ENCODE measurements around the gene RASSF5. TPM values are rescaled to one million over a fixed set of nuclear protein-coding genes. Genes with fewer than 3 reads are reported as not detected.

RASSF5 gene
- polyA plus RNA-seq, 2 of the 4 experiments (the other 2 are of a cell fraction) = 2.0 to 2.2 TPM

DNA sequence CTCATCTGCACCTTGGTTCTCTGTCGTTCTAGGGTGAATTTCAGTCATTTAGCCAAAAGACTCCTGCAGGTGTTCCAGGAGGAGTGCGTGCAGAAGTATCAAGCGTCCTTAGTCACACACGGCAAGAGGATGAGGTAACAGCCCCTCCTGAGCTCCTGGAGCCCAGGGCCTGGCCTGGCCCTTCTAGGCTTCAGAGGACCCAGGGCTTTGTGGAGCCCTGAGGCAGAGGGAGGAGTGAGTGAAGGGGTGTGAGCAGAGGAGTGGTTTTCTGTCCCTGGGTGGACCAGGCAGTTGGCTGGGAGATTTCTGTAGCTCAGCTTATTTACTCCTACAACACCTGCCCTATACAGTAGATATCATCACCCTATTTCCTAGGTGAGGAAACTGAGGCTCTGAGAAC lies 15.7 kb upstream of the RASSF5 start:
- TF ChIP-seq, protein P1, sequence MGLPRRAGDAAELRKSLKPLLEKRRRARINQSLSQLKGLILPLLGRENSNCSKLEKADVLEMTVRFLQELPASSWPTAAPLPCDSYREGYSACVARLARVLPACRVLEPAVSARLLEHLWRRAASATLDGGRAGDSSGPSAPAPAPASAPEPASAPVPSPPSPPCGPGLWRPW (IDR thresholded peaks at IDR 0.05) = no peak
- TF ChIP-seq, protein P2, sequence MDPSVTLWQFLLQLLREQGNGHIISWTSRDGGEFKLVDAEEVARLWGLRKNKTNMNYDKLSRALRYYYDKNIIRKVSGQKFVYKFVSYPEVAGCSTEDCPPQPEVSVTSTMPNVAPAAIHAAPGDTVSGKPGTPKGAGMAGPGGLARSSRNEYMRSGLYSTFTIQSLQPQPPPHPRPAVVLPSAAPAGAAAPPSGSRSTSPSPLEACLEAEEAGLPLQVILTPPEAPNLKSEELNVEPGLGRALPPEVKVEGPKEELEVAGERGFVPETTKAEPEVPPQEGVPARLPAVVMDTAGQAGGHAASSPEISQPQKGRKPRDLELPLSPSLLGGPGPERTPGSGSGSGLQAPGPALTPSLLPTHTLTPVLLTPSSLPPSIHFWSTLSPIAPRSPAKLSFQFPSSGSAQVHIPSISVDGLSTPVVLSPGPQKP (IDR thresholded peaks at IDR 0.05; ENCODE audit: low read depth, low read length) = no peak
- no peak for TF ChIP-seq KDM1A (IDR thresholded peaks at IDR 0.05; ENCODE audit: low read depth)
- TF ChIP-seq RCOR1 (IDR thresholded peaks at IDR 0.05; ENCODE audit: low read depth, low read length) = no peak
- no peak for TF ChIP-seq TFCP2L1 (CRISPR knock-in tag; IDR thresholded peaks at IDR 0.05)
- no peak for TF ChIP-seq NR3C1 (IDR thresholded peaks at IDR 0.05)
- TF ChIP-seq CHD2 (IDR thresholded peaks at IDR 0.05; ENCODE audit: low read length, partially characterized antibody) = no peak
- TF ChIP-seq TP53 (CRISPR knock-in tag; IDR thresholded peaks at IDR 0.05) = no peak
- TF ChIP-seq JUN (IDR thresholded peaks at IDR 0.05) = no peak
- TF ChIP-seq KDM5A (IDR thresholded peaks at IDR 0.05) = no peak
- TF ChIP-seq NFE2L2 (conservative IDR thresholded peaks at IDR 0.05; ENCODE audit: low read length) = no peak
- no peak for TF ChIP-seq FOSB (CRISPR knock-in tag; IDR thresholded peaks at IDR 0.05)
- no peak for TF ChIP-seq JUNB (IDR thresholded peaks at IDR 0.05)
- TF ChIP-seq MAFK (IDR thresholded peaks at IDR 0.05; ENCODE audit: partially characterized antibody) = no peak
- no peak for TF ChIP-seq NPAS2 (CRISPR knock-in tag; IDR thresholded peaks at IDR 0.05; ENCODE audit: borderline replicate concordance)
- TF ChIP-seq CBX2 (IDR thresholded peaks at IDR 0.05; ENCODE audit: borderline replicate concordance, low read depth) = no peak
- no peak for TF ChIP-seq PHF8 (IDR thresholded peaks at IDR 0.05; ENCODE audit: borderline replicate concordance, low read depth)
- no peak for TF ChIP-seq HDAC2 (IDR thresholded peaks at IDR 0.05)
- TF ChIP-seq, protein P3, sequence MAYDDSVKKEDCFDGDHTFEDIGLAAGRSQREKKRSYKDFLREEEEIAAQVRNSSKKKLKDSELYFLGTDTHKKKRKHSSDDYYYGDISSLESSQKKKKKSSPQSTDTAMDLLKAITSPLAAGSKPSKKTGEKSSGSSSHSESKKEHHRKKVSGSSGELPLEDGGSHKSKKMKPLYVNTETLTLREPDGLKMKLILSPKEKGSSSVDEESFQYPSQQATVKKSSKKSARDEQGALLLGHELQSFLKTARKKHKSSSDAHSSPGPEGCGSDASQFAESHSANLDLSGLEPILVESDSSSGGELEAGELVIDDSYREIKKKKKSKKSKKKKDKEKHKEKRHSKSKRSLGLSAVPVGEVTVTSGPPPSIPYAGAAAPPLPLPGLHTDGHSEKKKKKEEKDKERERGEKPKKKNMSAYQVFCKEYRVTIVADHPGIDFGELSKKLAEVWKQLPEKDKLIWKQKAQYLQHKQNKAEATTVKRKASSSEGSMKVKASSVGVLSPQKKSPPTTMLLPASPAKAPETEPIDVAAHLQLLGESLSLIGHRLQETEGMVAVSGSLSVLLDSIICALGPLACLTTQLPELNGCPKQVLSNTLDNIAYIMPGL (CRISPR knock-in tag; IDR thresholded peaks at IDR 0.05; ENCODE audit: borderline replicate concordance) = no peak
- no peak for TF ChIP-seq MAZ (IDR thresholded peaks at IDR 0.05; ENCODE audit: borderline replicate concordance, low read depth, low read length)

DNA sequence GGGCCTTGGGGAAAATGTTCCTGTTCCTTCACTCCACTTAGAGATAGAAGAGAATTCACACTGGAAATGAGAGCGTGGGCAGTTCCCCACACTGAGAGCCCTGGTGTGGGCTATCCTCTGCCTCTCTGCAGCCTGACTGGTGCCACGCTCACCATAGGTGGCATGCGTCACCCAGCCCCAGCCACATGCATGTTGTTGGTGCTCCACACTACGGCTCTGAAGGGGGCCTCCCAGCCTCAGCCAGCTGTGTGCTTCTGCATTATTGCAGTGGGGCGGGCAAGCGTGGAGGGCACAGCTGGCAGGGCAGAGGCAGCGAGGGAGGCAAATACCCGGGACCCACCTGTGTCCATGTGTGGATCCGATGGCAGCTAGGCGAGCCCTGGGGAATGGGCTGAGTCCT lies 14.7 kb upstream of the RASSF5 start:
- Histone ChIP-seq H3K27ac (no peak overlapping the region), H3K4me1 (no peaks in the 10 kb centered on the region), H3K9me3 (no peaks in the 10 kb centered on the region), H3K4me2 (no peak overlapping the region), H3K4me3 (no peak overlapping the region)
- CTCF ChIA-PET = interaction anchor here (1.7 to 10.1 kb wide), 5 partner anchors 10 to 489 kb away, joined by 6 to 188 read pairs (median 11); partner anchors contain the start of gene RASSF5
- ATAC-seq (no peak), DNase-seq (ENCODE audit: low read depth in 1 of 2, low spot score in 1 of 2) (no peak), FAIRE-seq (no peak)
- POLR2A ChIA-PET = no interaction called here
- WGBS (ENCODE audit: missing lambda C conversion rate) = 90% methylated on average over 9 of the region's 10 CpGs
- TF ChIP-seq, protein P4, sequence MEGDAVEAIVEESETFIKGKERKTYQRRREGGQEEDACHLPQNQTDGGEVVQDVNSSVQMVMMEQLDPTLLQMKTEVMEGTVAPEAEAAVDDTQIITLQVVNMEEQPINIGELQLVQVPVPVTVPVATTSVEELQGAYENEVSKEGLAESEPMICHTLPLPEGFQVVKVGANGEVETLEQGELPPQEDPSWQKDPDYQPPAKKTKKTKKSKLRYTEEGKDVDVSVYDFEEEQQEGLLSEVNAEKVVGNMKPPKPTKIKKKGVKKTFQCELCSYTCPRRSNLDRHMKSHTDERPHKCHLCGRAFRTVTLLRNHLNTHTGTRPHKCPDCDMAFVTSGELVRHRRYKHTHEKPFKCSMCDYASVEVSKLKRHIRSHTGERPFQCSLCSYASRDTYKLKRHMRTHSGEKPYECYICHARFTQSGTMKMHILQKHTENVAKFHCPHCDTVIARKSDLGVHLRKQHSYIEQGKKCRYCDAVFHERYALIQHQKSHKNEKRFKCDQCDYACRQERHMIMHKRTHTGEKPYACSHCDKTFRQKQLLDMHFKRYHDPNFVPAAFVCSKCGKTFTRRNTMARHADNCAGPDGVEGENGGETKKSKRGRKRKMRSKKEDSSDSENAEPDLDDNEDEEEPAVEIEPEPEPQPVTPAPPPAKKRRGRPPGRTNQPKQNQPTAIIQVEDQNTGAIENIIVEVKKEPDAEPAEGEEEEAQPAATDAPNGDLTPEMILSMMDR (IDR thresholded peaks at IDR 0.05) = no peak
- TF ChIP-seq, protein P5, sequence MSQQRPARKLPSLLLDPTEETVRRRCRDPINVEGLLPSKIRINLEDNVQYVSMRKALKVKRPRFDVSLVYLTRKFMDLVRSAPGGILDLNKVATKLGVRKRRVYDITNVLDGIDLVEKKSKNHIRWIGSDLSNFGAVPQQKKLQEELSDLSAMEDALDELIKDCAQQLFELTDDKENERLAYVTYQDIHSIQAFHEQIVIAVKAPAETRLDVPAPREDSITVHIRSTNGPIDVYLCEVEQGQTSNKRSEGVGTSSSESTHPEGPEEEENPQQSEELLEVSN (IDR thresholded peaks at IDR 0.05; ENCODE audit: borderline replicate concordance, low read depth) = no peak
- no peak for TF ChIP-seq JUN (IDR thresholded peaks at IDR 0.05)
- TF ChIP-seq ZSCAN20 (CRISPR knock-in tag; IDR thresholded peaks at IDR 0.05) = no peak

More for the DNA sequence above, 15.7 kb upstream of the RASSF5 start:
- Histone ChIP-seq H3K4me3 (no peak overlapping the region), H3K4me1 (no peaks in the 10 kb centered on the region), H3K27ac (no peak overlapping the region), H3K4me2 (no peak overlapping the region), H3K9me3 (no peaks in the 10 kb centered on the region)
- no peak for ATAC-seq
- 88% methylated on average over 4 of the region's 4 CpGs for WGBS (ENCODE audit: missing lambda C conversion rate)
- ChIA-PET POLR2A (no interaction called here), CTCF (interaction anchor here (0.8 to 10.1 kb wide), 12 partner anchors 11 to 490 kb away, joined by 3 to 188 read pairs (median 31); partner anchors contain the start of gene RASSF5)
- no peak for FAIRE-seq
- DNase-seq (ENCODE audit: low read depth in 1 of 2, low spot score in 1 of 2) = no peak
